ENCODE measurements around the gene TAL2. TPM values are rescaled to one million over a fixed set of nuclear protein-coding genes. Genes with fewer than 3 reads are reported as not detected.

Gene TAL2
- total and polyA plus RNA-seq, 9 of the 15 experiments (the other 6 are each of a cell fraction or from before 2014, with no cell fraction given), result 0.21 to 3.7 (median 1.1) TPM; not detected in 1

DNA sequence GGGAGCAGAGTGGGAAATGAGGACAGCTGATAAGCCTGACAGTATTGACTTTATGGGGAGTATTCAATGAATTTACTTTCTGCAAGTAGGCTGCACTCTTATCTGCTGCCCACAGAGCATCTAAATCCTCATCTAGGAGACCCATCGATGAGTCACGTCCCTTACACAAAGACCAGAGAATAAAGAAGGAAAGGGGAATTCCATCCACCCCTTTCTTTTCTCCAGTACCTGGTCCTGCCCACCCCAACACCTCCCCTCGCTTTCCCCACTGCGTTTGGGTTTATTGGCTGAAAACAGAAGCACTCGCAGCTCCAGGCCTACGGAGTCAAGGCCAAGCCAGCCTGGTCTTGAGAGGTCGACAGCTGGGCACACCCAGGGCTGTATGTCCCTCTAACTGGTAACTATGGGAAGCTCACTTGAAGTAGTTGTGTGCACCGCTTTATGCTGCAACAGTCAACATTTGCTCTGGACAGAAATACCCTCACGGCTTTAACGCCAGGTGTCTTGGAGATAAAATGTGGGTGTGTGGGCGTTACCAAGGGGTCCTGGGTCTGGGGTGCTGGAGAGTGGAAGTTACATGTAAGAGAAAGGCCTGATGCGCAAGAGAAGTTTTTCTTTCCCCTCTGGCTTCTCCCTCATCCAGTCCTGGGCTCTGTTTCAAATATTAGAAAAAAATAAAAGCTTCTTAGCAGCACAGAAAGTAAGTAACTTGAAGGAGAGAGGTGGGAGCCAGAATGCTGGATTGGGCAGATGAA lies 14.5 kb upstream of the TAL2 start (continued):
- TF ChIP-seq, protein P1, sequence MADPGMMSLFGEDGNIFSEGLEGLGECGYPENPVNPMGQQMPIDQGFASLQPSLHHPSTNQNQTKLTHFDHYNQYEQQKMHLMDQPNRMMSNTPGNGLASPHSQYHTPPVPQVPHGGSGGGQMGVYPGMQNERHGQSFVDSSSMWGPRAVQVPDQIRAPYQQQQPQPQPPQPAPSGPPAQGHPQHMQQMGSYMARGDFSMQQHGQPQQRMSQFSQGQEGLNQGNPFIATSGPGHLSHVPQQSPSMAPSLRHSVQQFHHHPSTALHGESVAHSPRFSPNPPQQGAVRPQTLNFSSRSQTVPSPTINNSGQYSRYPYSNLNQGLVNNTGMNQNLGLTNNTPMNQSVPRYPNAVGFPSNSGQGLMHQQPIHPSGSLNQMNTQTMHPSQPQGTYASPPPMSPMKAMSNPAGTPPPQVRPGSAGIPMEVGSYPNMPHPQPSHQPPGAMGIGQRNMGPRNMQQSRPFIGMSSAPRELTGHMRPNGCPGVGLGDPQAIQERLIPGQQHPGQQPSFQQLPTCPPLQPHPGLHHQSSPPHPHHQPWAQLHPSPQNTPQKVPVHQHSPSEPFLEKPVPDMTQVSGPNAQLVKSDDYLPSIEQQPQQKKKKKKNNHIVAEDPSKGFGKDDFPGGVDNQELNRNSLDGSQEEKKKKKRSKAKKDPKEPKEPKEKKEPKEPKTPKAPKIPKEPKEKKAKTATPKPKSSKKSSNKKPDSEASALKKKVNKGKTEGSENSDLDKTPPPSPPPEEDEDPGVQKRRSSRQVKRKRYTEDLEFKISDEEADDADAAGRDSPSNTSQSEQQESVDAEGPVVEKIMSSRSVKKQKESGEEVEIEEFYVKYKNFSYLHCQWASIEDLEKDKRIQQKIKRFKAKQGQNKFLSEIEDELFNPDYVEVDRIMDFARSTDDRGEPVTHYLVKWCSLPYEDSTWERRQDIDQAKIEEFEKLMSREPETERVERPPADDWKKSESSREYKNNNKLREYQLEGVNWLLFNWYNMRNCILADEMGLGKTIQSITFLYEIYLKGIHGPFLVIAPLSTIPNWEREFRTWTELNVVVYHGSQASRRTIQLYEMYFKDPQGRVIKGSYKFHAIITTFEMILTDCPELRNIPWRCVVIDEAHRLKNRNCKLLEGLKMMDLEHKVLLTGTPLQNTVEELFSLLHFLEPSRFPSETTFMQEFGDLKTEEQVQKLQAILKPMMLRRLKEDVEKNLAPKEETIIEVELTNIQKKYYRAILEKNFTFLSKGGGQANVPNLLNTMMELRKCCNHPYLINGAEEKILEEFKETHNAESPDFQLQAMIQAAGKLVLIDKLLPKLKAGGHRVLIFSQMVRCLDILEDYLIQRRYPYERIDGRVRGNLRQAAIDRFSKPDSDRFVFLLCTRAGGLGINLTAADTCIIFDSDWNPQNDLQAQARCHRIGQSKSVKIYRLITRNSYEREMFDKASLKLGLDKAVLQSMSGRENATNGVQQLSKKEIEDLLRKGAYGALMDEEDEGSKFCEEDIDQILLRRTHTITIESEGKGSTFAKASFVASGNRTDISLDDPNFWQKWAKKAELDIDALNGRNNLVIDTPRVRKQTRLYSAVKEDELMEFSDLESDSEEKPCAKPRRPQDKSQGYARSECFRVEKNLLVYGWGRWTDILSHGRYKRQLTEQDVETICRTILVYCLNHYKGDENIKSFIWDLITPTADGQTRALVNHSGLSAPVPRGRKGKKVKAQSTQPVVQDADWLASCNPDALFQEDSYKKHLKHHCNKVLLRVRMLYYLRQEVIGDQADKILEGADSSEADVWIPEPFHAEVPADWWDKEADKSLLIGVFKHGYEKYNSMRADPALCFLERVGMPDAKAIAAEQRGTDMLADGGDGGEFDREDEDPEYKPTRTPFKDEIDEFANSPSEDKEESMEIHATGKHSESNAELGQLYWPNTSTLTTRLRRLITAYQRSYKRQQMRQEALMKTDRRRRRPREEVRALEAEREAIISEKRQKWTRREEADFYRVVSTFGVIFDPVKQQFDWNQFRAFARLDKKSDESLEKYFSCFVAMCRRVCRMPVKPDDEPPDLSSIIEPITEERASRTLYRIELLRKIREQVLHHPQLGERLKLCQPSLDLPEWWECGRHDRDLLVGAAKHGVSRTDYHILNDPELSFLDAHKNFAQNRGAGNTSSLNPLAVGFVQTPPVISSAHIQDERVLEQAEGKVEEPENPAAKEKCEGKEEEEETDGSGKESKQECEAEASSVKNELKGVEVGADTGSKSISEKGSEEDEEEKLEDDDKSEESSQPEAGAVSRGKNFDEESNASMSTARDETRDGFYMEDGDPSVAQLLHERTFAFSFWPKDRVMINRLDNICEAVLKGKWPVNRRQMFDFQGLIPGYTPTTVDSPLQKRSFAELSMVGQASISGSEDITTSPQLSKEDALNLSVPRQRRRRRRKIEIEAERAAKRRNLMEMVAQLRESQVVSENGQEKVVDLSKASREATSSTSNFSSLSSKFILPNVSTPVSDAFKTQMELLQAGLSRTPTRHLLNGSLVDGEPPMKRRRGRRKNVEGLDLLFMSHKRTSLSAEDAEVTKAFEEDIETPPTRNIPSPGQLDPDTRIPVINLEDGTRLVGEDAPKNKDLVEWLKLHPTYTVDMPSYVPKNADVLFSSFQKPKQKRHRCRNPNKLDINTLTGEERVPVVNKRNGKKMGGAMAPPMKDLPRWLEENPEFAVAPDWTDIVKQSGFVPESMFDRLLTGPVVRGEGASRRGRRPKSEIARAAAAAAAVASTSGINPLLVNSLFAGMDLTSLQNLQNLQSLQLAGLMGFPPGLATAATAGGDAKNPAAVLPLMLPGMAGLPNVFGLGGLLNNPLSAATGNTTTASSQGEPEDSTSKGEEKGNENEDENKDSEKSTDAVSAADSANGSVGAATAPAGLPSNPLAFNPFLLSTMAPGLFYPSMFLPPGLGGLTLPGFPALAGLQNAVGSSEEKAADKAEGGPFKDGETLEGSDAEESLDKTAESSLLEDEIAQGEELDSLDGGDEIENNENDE (IDR thresholded peaks at IDR 0.05; ENCODE audit: low read depth, low read length), result no peak
- no peak for TF ChIP-seq ZNF561 (CRISPR knock-in tag; conservative IDR thresholded peaks at IDR 0.05)
- no peak for TF ChIP-seq U2AF2 (optimal IDR thresholded peaks at IDR 0.05; ENCODE audit: low read depth, low read length)
- TF ChIP-seq ZNF507 (tag; conservative IDR thresholded peaks at IDR 0.05), result no peak
- TF ChIP-seq, protein P2, sequence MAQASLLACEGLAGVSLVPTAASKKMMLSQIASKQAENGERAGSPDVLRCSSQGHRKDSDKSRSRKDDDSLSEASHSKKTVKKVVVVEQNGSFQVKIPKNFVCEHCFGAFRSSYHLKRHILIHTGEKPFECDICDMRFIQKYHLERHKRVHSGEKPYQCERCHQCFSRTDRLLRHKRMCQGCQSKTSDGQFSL (CRISPR knock-in tag; IDR thresholded peaks at IDR 0.05), result no peak
- TF ChIP-seq, protein P2 (tag; IDR thresholded peaks at IDR 0.05), result no peak
- TF ChIP-seq, protein P3, sequence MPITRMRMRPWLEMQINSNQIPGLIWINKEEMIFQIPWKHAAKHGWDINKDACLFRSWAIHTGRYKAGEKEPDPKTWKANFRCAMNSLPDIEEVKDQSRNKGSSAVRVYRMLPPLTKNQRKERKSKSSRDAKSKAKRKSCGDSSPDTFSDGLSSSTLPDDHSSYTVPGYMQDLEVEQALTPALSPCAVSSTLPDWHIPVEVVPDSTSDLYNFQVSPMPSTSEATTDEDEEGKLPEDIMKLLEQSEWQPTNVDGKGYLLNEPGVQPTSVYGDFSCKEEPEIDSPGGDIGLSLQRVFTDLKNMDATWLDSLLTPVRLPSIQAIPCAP (CRISPR knock-in tag; IDR thresholded peaks at IDR 0.05; ENCODE audit: borderline replicate concordance), result no peak
- TF ChIP-seq ZZZ3 (IDR thresholded peaks at IDR 0.05), result no peak
- no peak for TF ChIP-seq RFX7 (CRISPR knock-in tag; IDR thresholded peaks at IDR 0.05)
- TF ChIP-seq ZNF551 (CRISPR knock-in tag; IDR thresholded peaks at IDR 0.05), result no peak
- no peak for TF ChIP-seq ZNF274 (IDR thresholded peaks at IDR 0.05; ENCODE audit: borderline replicate concordance, low read depth, low read length)
- TF ChIP-seq, protein P4, sequence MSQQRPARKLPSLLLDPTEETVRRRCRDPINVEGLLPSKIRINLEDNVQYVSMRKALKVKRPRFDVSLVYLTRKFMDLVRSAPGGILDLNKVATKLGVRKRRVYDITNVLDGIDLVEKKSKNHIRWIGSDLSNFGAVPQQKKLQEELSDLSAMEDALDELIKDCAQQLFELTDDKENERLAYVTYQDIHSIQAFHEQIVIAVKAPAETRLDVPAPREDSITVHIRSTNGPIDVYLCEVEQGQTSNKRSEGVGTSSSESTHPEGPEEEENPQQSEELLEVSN (IDR thresholded peaks at IDR 0.05; ENCODE audit: borderline replicate concordance in 1 of 2, extremely low read depth in 1 of 2, insufficient read depth in 1 of 2, insufficient read length in 1 of 2, low read depth in 1 of 2, low read length in 1 of 2, poor library complexity in 1 of 2, severe bottlenecking in 1 of 2), result no peak

Data from K562 (cell line).